Mononuclear cell (primary cell): Measurements from ENCODE around the gene TEX53. TPM values are rescaled to one million over a fixed set of nuclear protein-coding genes. Genes with fewer than 3 reads are reported as not detected.

Experiments
- H3K27me3 ChIP-seq: 2 replicates; pipeline ENCODE4 v1.6.0; 2011; ENCODE audit warnings: low read length, control low read depth; ENCODE audit not compliant: insufficient read depth
- H3K4me1 ChIP-seq: 2 replicates; pipeline ENCODE4 v1.5.1; 2011; ENCODE audit warnings: mild to moderate bottlenecking, low read length, control low read depth; ENCODE audit not compliant: insufficient read depth
- H3K4me3 ChIP-seq: 2 replicates; pipeline ENCODE4 v1.5.1; 2011; ENCODE audit warnings: mild to moderate bottlenecking, low read length, moderate library complexity
- H3K9me3 ChIP-seq: 2 replicates; pipeline ENCODE4 v1.5.1; 2011; ENCODE audit warnings: low read depth, mild to moderate bottlenecking, control low read depth, low read length
- total RNA-seq: library from RNA; depleted of rRNA; stranded (reverse); fragments of >200 nt; gene quantifications from one replicate; pipeline ENCODE4 v1.2.3, GENCODE V29; 2012

The TEX53 gene
- total RNA-seq, 1 donor = not detected

DNA sequence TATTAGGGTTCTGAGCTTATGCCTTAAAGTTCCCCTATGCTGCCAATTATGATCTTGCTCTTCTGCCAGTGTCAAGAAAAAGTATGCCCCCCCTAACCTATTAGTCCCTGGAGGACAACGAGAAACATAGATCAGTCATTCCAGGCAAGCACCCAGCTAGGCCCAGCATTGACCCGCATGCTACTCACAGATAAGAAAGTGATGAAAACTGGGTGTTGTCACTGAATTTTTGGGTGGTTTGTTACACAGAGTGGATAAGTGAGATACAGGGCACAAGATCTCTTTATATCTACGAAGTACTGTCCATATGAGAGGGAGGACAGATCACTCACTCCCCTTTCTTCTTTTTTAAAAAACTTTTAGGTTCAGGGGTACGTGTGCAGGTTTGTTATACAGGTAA, 30.8 kb upstream of the TEX53 start:
- Histone ChIP-seq H3K4me1 (peaks cover 9% of the 10 kb centered on the region), H3K27me3 (no peaks in the 10 kb centered on the region), H3K9me3 (no peaks in the 10 kb centered on the region), H3K4me3 (no peak overlapping the region)

- Histone ChIP-seq H3K4me1 (peaks cover 9% of the 10 kb centered on the region), H3K27me3 (no peaks in the 10 kb centered on the region), H3K4me3 (no peak overlapping the region), H3K9me3 (no peaks in the 10 kb centered on the region)
These were observed 29.4 kb upstream of the TEX53 start for GRCh38 chr9:114687034-114687433.

DNA sequence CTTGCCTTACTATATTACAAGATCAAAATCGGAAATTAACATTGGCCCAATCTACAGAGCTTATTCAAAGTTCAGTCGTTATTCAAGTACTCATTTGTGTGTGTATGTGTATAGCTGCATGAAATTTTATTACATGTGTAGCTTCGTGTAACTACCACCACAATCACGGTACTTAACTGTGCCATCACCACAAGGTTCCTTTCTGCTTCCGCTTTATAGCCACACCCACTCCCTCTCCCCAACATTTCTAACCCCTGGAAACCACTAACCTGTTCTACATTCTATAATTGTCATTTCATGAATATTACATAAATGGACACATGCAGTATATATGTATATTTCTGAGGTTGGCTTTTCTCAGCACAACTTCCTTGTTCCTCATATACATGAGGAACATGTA, 28.3 kb upstream of the TEX53 start:
- Histone ChIP-seq H3K4me1 (peaks cover 5% of the 10 kb centered on the region), H3K9me3 (no peaks in the 10 kb centered on the region), H3K4me3 (no peak overlapping the region), H3K27me3 (no peaks in the 10 kb centered on the region)

DNA sequence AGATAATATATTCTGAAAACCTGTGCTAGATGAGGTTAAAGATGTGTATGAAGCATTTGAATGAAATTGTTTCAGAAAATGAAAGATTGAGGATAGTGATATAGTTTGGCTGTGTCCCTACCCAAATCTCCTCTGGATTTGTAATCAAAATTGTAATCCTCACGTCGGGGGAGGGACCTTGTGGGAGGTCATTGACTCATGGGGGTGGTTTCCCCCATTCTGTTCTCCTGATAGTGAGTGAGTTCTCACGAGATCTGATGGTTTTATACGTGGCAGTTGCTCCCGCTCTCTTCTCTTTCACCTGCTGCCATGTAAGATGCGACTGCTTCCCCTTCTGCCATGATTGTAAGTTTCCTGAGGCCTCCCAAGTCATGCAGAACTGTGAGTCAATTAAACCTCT, 26.4 kb upstream of the TEX53 start:
- Histone ChIP-seq H3K27me3 (no peaks in the 10 kb centered on the region), H3K4me3 (no peak overlapping the region), H3K4me1 (peaks cover 5% of the 10 kb centered on the region)

GRCh38 chr9:114682846-114683245, 25.2 kb upstream of the TEX53 start:
- Histone ChIP-seq H3K9me3 (no peaks in the 10 kb centered on the region), H3K4me3 (no peak overlapping the region), H3K27me3 (no peaks in the 10 kb centered on the region), H3K4me1 (peaks cover 5% of the 10 kb centered on the region)

More for the DNA sequence above, 26.4 kb upstream of the TEX53 start:
- H3K9me3 ChIP-seq = no peaks in the 10 kb centered on the region

DNA sequence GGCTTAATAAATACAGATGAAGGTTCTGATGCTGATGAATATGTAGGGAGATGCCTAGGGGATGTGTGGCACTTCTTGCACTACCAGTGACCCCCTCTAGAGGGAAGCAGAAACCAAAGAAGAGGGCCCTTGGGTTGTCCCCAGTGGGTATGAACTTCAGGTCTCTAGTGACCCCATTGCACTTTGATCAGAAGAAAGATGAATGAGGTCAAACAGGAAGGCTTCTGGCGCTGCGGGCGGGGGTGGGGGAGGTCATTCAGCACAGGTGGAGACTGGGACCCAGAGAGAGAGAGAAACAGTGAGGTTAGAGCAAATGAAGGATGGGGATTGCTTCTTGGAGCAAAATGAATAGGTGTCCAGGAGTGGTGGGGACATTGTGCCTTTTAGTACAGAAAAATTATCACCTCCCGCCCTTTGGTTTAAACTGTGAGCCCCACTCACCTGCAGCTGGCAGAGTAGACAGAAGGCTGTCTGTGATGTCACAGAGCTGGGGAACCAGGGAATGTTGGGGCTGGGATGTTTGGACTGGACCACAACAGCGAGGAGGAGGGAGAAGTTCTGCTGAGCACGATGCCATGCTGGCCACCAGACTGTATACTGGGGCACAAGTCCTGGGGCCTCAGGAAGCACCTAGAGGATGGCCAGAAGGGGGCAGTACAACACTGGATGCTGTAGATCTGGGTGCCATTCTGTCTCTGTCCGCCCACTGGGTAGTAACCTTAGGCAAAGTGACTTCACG, 24.2 kb upstream of the TEX53 start, which contains the start of gene TEX48:
TEX48 (minus strand) TSS at position 599 of the 739 bp plus-strand sequence. CDS start 10,469 bp downstream, outside the sequence.
- Histone ChIP-seq H3K4me1 (peaks cover 5% of the 10 kb centered on the region), H3K27me3 (no peaks in the 10 kb centered on the region), H3K9me3 (no peaks in the 10 kb centered on the region), H3K4me3 (no peak within 1 kb of the TSS)

GRCh38 chr9:114680259-114681001, 22.8 kb upstream of the TEX53 start:
- Histone ChIP-seq H3K9me3 (no peaks in the 10 kb centered on the region), H3K4me1 (peaks cover 5% of the 10 kb centered on the region), H3K4me3 (no peak overlapping the region)

DNA sequence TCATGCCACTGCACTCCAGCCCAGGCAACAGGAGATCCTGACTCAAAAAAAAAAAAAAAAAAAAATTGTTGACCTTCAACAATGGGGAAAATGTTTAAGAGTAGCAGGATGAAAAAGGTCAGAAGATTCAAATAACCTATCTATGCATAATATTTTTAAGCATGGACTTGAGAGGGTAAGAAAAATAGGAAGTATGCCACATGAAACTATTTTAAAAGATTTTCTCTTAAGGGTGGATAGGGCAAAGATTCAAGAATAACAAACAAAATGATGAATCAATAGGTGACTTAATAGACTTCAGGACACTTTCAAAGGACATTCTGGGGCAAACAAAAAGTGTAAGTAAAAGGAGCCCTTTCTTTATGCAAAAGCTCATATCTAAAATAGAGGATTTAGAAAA, 21.2 kb upstream of the TEX53 start:
- H3K9me3 ChIP-seq = no peaks in the 10 kb centered on the region
- no peak overlapping the region for H3K4me3 ChIP-seq
- no peaks in the 10 kb centered on the region for H3K27me3 ChIP-seq
- H3K4me1 ChIP-seq = peaks cover 5% of the 10 kb centered on the region

More at GRCh38 chr9:114680259-114681001, 22.8 kb upstream of the TEX53 start:
- H3K27me3 ChIP-seq = no peaks in the 10 kb centered on the region

GRCh38 chr9:114678130-114678529, 20.5 kb upstream of the TEX53 start:
- H3K4me1 ChIP-seq = peaks cover 5% of the 10 kb centered on the region
- no peak overlapping the region for H3K4me3 ChIP-seq
- H3K27me3 ChIP-seq = no peaks in the 10 kb centered on the region
- H3K9me3 ChIP-seq = no peaks in the 10 kb centered on the region

DNA sequence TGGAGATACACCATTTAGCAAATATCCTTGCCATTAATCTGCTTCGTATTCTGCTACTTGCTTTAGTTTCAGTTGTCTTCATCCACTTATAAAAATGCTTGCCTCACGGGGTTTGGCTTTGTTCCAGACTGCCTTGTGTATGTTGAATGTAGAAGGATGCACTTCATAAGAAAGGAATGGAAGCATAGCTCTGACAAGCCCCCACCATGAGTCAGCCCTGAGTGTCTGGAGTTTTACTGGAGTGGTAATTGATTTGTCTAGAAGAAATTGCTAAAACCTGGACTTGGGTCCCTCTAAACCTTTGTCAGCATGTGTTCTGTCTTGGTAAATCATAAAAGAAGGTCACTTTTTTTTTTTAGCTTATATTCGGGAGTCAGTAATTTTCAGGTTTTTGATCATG, 19.8 kb upstream of the TEX53 start:
- H3K27me3 ChIP-seq = no peaks in the 10 kb centered on the region
- H3K4me3 ChIP-seq = no peak overlapping the region
- no peaks in the 10 kb centered on the region for H3K9me3 ChIP-seq
- H3K4me1 ChIP-seq = peaks cover 5% of the 10 kb centered on the region

- no peak overlapping the region for H3K4me3 ChIP-seq
- H3K27me3 ChIP-seq = no peaks in the 10 kb centered on the region
- no peaks in the 10 kb centered on the region for H3K9me3 ChIP-seq
- H3K4me1 ChIP-seq = peaks cover 4% of the 10 kb centered on the region
These were observed 19.3 kb upstream of the TEX53 start for GRCh38 chr9:114676901-114677300.

- Histone ChIP-seq H3K4me3 (no peak overlapping the region), H3K9me3 (no peaks in the 10 kb centered on the region), H3K27me3 (no peaks in the 10 kb centered on the region), H3K4me1 (no peaks in the 10 kb centered on the region)
These were observed 17.4 kb upstream of the TEX53 start for GRCh38 chr9:114674798-114675540.

GRCh38 chr9:114674076-114674797, 16.6 kb upstream of the TEX53 start:
- Histone ChIP-seq H3K9me3 (no peaks in the 10 kb centered on the region), H3K27me3 (no peaks in the 10 kb centered on the region), H3K4me1 (no peaks in the 10 kb centered on the region), H3K4me3 (no peak overlapping the region)

DNA sequence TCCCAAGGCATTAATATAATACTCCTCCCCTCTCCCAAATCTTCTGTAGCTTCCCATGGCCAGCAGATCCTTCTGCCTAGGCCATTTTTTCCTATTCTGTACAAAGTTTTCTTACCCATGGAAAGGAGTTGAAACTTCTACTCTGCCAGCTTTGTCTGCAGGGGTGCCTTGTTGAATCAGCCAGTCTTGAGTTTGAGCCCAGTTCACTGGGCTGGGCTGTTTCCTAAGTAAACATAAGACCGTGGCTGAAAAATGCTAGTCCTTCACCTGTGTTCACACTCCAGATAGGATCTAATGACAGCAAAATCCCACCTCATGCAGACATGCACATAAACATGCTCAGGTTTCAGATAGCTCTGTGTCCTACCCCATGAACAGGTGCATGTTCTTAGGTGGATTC, 14.0 kb upstream of the TEX53 start:
- H3K4me1 ChIP-seq = no peaks in the 10 kb centered on the region
- no peak overlapping the region for H3K4me3 ChIP-seq
- no peaks in the 10 kb centered on the region for H3K27me3 ChIP-seq
- no peaks in the 10 kb centered on the region for H3K9me3 ChIP-seq
